Transverse colon (tissue), 4 donors: Measurements from ENCODE around the gene ZNF425. TPM values are rescaled to one million over a fixed set of nuclear protein-coding genes. Genes with fewer than 3 reads are reported as not detected.
A peak's percentile ranks its signal among the peaks of the same experiment; 100 is the strongest.

Experiments used
- DNase-seq: peaks from one replicate; pipeline ENCODE4 v3.0.0-alpha.2; 2019
- H3K27ac ChIP-seq, 4 donors: fragments of 200-600 bp; sonication (generic); 2 replicates each; pipeline ENCODE4 v1.5.1; 2016 to 2018; ENCODE audit warnings: inconsistent platforms in 4 of 4
- H3K27me3 ChIP-seq: fragments of 200-600 bp; sonication (generic); 2 replicates; pipeline ENCODE4 v1.5.1; 2017; ENCODE audit warnings: inconsistent platforms
- H3K36me3 ChIP-seq, 4 donors: fragments of 200-600 bp; sonication (generic); 2 replicates each; pipeline ENCODE4 v1.5.1; 2017 to 2019; ENCODE audit warnings: inconsistent platforms in 4 of 4
- H3K4me1 ChIP-seq, 4 donors: fragments of 200-600 bp; sonication (generic); 2 replicates each; pipeline ENCODE4 v1.5.1; 2017 to 2020; ENCODE audit warnings: inconsistent platforms in 4 of 4
- H3K4me3 ChIP-seq, 4 donors: fragments of 200-600 bp; sonication (generic); 1 replicate in 1 of 4; 2 replicates in 3 of 4; pipeline versions ENCODE4 v1.5.1 to v1.6.1; 2017 to 2019; ENCODE audit warnings: inconsistent platforms in 4 of 4
- H3K9me3 ChIP-seq, 2 donors: fragments of 200-600 bp; sonication (generic); 2 replicates each; pipeline ENCODE4 v1.5.1; 2017 to 2019; ENCODE audit warnings: inconsistent platforms in 2 of 2
- EP300 ChIP-seq: sonication (generic); formaldehyde crosslinking; IDR thresholded peaks from one replicate; pipeline ENCODE4 v1.6.1; 2017; ENCODE audit warnings: antibody characterized with exemption, low read depth
- POLR2A ChIP-seq: fragments of 450-650 bp; IDR thresholded peaks from one replicate; pipeline ENCODE4 v1.6.1; 2016; ENCODE audit warnings: antibody characterized with exemption, mild to moderate bottlenecking, moderate library complexity
- POLR2AphosphoS5 ChIP-seq, 3 donors: sonication (generic); formaldehyde crosslinking; IDR thresholded peaks; one replicate each; pipeline ENCODE4 v1.6.1; 2016; ENCODE audit warnings: antibody characterized with exemption in 3 of 3
- WGBS, 2 donors: methylation state at CpG; one replicate each; pipeline ENCODE4 v1.1.5; 2018; ENCODE audit warnings: low coverage in 1 of 2; 5-methylcytosine and 5-hydroxymethylcytosine counted together
- in situ Hi-C, 4 donors: fragments of 200-750 bp; cut with MboI; loops; one replicate each; pipeline versions ENCODE4 v1.15.0 to v1.15.1; 2017; ENCODE audit warnings: low sequenced_read_pairs in 3 of 4, low pct_ligation_motif_present in 1 of 4, low pct_unique_long_range_greater_than_20kb in 1 of 4
- intact Hi-C: fragments of 100-400 bp; cut with DNase I; formaldehyde crosslinking; loops from one replicate; pipeline ENCODE4 v1.15.1; 2023; ENCODE audit warnings: low total_unique reads
- total RNA-seq, 4 donors: library from RNA; depleted of rRNA; stranded (reverse); fragments of >200 nt; gene quantifications; one replicate each; pipeline ENCODE4 v1.1.0, GENCODE V29; 2016
- TF ChIP-seq, protein P1 (sequence below), 5 experiments: fragments of 200-600 bp in 3 of 5; fragments of 450-650 bp in 2 of 5; sonication (generic) in 3 of 5; IDR thresholded peaks; 1 replicate in 2 of 5; 2 replicates in 3 of 5; pipeline ENCODE4 v1.5.1; 2016 to 2017; ENCODE audit warnings: antibody characterized with exemption in 5 of 5, inconsistent platforms in 3 of 5, mild to moderate bottlenecking in 2 of 5, moderate library complexity in 1 of 5

The ZNF425 gene
- total RNA-seq, 4 donors from 2014 or later: 0.37 to 2.3 (median 1.6) TPM

GRCh38 chr7:149090397-149091195 lies 35.5 kb downstream of the ZNF425 start, which contains the start of gene ZNF786:
TSS of gene ZNF786 (minus strand) at chr7:149090718. CDS start at chr7:149090640, 78 bp downstream.
- peak; percentile 90 for DNase-seq
- intact Hi-C loops: loop anchor here (2.0 kb wide), 1 partner anchor 86 kb away; no protein-coding TSS in a partner anchor
- in situ Hi-C loops: loop anchor here in 1 of 4 donors (10.0 kb wide), 1 partner anchor 86 kb away; no protein-coding TSS in a partner anchor
- Histone ChIP-seq H3K27me3 (no peaks in the 10 kb centered on the region), H3K36me3 (no peaks in the 10 kb centered on the region), H3K4me1 (peaks cover 5 to 31% (median 6%) of the 10 kb centered on the region in 4 donors), H3K4me3 (peak within 1 kb of the TSS; percentile 63 to 93 (median 88)), H3K9me3 (no peaks in the 10 kb centered on the region), H3K27ac (peak within 1 kb of the TSS; percentile 98 to 100 (median 99))
- 0% methylated on average over 37 of the region's 77 CpGs; no CpG with 5 or more reads in 1 of the 2 donors for WGBS, 2 donors
- TF ChIP-seq, protein P1, sequence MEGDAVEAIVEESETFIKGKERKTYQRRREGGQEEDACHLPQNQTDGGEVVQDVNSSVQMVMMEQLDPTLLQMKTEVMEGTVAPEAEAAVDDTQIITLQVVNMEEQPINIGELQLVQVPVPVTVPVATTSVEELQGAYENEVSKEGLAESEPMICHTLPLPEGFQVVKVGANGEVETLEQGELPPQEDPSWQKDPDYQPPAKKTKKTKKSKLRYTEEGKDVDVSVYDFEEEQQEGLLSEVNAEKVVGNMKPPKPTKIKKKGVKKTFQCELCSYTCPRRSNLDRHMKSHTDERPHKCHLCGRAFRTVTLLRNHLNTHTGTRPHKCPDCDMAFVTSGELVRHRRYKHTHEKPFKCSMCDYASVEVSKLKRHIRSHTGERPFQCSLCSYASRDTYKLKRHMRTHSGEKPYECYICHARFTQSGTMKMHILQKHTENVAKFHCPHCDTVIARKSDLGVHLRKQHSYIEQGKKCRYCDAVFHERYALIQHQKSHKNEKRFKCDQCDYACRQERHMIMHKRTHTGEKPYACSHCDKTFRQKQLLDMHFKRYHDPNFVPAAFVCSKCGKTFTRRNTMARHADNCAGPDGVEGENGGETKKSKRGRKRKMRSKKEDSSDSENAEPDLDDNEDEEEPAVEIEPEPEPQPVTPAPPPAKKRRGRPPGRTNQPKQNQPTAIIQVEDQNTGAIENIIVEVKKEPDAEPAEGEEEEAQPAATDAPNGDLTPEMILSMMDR (IDR thresholded peaks at IDR 0.05): peak; percentile 86 to 96 (median 93)
- TF ChIP-seq POLR2AphosphoS5 (IDR thresholded peaks at IDR 0.05): peak; percentile 71 to 92 (median 92)
- TF ChIP-seq EP300: no peak
- TF ChIP-seq POLR2A: peak; percentile 94

GRCh38 chr7:149087376-149087775 lies 38.7 kb downstream of the ZNF425 start:
- no peak for TF ChIP-seq EP300
- TF ChIP-seq POLR2A: no peak
- TF ChIP-seq, protein P1 (IDR thresholded peaks at IDR 0.05): no peak
- no peak for TF ChIP-seq POLR2AphosphoS5 (IDR thresholded peaks at IDR 0.05)
- intact Hi-C loops: no loop called here
- in situ Hi-C loops: loop anchor here in 1 of 4 donors (10.0 kb wide), 1 partner anchor 83 kb away; no protein-coding TSS in a partner anchor
- WGBS, 2 donors: 94 to 100% methylated on average over 1 to 6 of the region's 6 CpGs
- Histone ChIP-seq H3K27ac (no peak overlapping the region), H3K27me3 (no peaks in the 10 kb centered on the region), H3K9me3 (no peaks in the 10 kb centered on the region), H3K4me3 (no peak overlapping the region), H3K4me1 (peaks cover 5 to 24% (median 6%) of the 10 kb centered on the region in 4 donors), H3K36me3 (no peaks in the 10 kb centered on the region)
- no peak for DNase-seq

GRCh38 chr7:149085866-149086265 lies 40.3 kb downstream of the ZNF425 start:
- in situ Hi-C loops: loop anchor here in 1 of 4 donors (10.0 kb wide), 1 partner anchor 81 kb away; no protein-coding TSS in a partner anchor
- H3K27me3 ChIP-seq: no peaks in the 10 kb centered on the region
- no peak overlapping the region for H3K4me3 ChIP-seq
- no peaks in the 10 kb centered on the region for H3K9me3 ChIP-seq
- TF ChIP-seq EP300: no peak
- TF ChIP-seq POLR2AphosphoS5 (IDR thresholded peaks at IDR 0.05): no peak
- no peak for TF ChIP-seq POLR2A
- TF ChIP-seq, protein P1 (IDR thresholded peaks at IDR 0.05): no peak
- no peak for DNase-seq
- peaks cover 4 to 16% (median 5%) of the 10 kb centered on the region in 4 donors for H3K4me1 ChIP-seq
- intact Hi-C loops: no loop called here
- no peak overlapping the region for H3K27ac ChIP-seq
- WGBS, 2 donors: 79 to 100% methylated on average over 1 of the region's 1 CpG
- no peaks in the 10 kb centered on the region for H3K36me3 ChIP-seq

- TF ChIP-seq EP300 (no peak), POLR2AphosphoS5 (IDR thresholded peaks at IDR 0.05) (no peak), POLR2A (no peak)
- TF ChIP-seq, protein P1 (IDR thresholded peaks at IDR 0.05): no peak
- 89 to 94% methylated on average over 2 of the region's 2 CpGs for whole genome bisulfite sequencing, 2 donors
- Histone ChIP-seq H3K27ac (no peak overlapping the region), H3K4me1 (peaks cover 0 to 9% (median 0%) of the 10 kb centered on the region in 4 donors), H3K36me3 (no peaks in the 10 kb centered on the region), H3K4me3 (no peak overlapping the region), H3K27me3 (no peaks in the 10 kb centered on the region), H3K9me3 (no peaks in the 10 kb centered on the region)
- intact Hi-C loops: no loop called here
- in situ Hi-C loops: loop anchor here in 1 of 4 donors (10.0 kb wide), 1 partner anchor 80 kb away; no protein-coding TSS in a partner anchor
- DNase-seq: no peak
These were observed 41.7 kb downstream of the ZNF425 start for GRCh38 chr7:149084407-149084806.
